ENCODE results near the gene SATB2.

GRCh38 chr2:199288424-199288823, 169.3 kb downstream of the SATB2 start:
- TF ChIP-seq CTCF (IDR thresholded peaks at IDR 0.05) (no peak), POLR2A (IDR thresholded peaks at IDR 0.05) (no peak)

Data from lower leg skin (tissue), 3 donors.